ENCODE results near the gene ERAS.

The ERAS gene

GRCh38 chrX:48802089-48802904 lies 24.0 kb upstream of the ERAS start:
- TF ChIP-seq POLR2AphosphoS5 (IDR thresholded peaks at IDR 0.05; ENCODE audit: borderline replicate concordance, low read depth, low read length) (peak; percentile 60), FOXP2 (optimal IDR thresholded peaks at IDR 0.05; ENCODE audit: control extremely low read depth, extremely low read length, insufficient read depth) (no peak)
- Histone ChIP-seq H3K4me3 (peak overlapping the region; percentile 77), H3K27ac (peak overlapping the region; percentile 91), H3K9ac (ENCODE audit: insufficient read length) (peak overlapping the region; percentile 87), H3K9me3 (ENCODE audit: low read depth, low read length) (no peaks in the 10 kb centered on the region), H3K36me3 (ENCODE audit: insufficient read depth, low read length) (no peaks in the 10 kb centered on the region)
- no peak for DNase-seq (ENCODE audit: low read depth, low spot score)

GRCh38 chrX:48802905-48803200 lies 23.5 kb upstream of the ERAS start:
- peak overlapping the region; percentile 77 for H3K4me3 ChIP-seq
- H3K9me3 ChIP-seq (ENCODE audit: low read depth, low read length), result no peaks in the 10 kb centered on the region
- peak overlapping the region; percentile 87 for H3K9ac ChIP-seq (ENCODE audit: insufficient read length)
- no peak for TF ChIP-seq EZH2 (IDR thresholded peaks at IDR 0.05)
- TF ChIP-seq FOXP2 (optimal IDR thresholded peaks at IDR 0.05; ENCODE audit: control extremely low read depth, extremely low read length, insufficient read depth), result no peak
- TF ChIP-seq POLR2AphosphoS5 (IDR thresholded peaks at IDR 0.05; ENCODE audit: borderline replicate concordance, low read depth, low read length), result no peak
- peak overlapping the region; percentile 91 for H3K27ac ChIP-seq
- no peaks in the 10 kb centered on the region for H3K36me3 ChIP-seq (ENCODE audit: insufficient read depth, low read length)
- no peak for DNase-seq (ENCODE audit: low read depth, low spot score)

DNA sequence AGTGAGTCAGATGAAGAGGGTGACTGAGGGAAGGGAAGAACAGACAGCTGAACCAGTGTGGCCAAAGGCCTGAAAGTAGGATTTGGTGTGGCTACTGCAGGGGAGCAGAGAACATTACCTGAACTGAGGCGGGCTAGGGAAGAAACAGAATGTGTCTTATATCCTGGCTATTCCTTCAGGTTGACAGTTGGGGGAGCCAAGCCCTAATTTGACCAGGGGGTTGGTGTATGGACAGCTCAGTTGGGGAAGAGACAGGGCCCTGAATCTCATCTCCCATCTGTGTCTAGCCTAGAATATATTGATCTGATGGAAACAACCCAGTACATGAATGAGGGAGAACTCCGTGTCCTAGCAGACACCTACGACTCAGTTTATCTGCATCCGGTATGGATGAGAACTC lies 20.2 kb upstream of the ERAS start:
- Histone ChIP-seq H3K4me3 (no peak overlapping the region), H3K27ac (no peak overlapping the region), H3K9ac (ENCODE audit: insufficient read length) (no peak overlapping the region), H3K9me3 (ENCODE audit: low read depth, low read length) (no peaks in the 10 kb centered on the region), H3K36me3 (ENCODE audit: insufficient read depth, low read length) (no peaks in the 10 kb centered on the region)
- TF ChIP-seq POLR2AphosphoS5 (IDR thresholded peaks at IDR 0.05; ENCODE audit: borderline replicate concordance, low read depth, low read length) (no peak), EZH2 (IDR thresholded peaks at IDR 0.05) (no peak), FOXP2 (optimal IDR thresholded peaks at IDR 0.05; ENCODE audit: control extremely low read depth, extremely low read length, insufficient read depth) (no peak)
- no peak for DNase-seq (ENCODE audit: low read depth, low spot score)

DNA sequence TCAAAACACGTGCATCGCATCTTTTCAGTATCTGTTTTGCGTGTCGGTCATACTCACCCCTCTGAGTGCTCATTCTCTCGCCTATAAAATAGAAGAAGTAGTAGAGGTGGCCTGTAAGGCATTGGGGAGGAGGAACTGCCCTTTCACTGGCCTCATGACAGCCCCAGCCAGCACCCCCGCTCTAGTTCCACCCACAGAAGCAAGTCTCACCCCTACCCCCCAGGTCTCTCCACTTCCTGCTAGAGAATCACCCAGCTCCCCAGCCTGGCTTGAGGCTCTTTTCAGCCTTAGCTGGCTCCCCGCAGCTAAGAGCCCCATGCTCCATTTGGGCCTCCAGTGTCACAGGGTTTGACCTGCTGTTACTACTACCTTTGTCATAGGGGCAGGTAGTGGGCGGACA lies 12.7 kb upstream of the ERAS start:
- H3K4me3 ChIP-seq, result no peak overlapping the region
- TF ChIP-seq FOXP2 (optimal IDR thresholded peaks at IDR 0.05; ENCODE audit: control extremely low read depth, extremely low read length, insufficient read depth), result no peak
- no peak for TF ChIP-seq EZH2 (IDR thresholded peaks at IDR 0.05)
- no peak for TF ChIP-seq POLR2AphosphoS5 (IDR thresholded peaks at IDR 0.05; ENCODE audit: borderline replicate concordance, low read depth, low read length)
- no peak overlapping the region for H3K9ac ChIP-seq (ENCODE audit: insufficient read length)
- H3K9me3 ChIP-seq (ENCODE audit: low read depth, low read length), result no peaks in the 10 kb centered on the region
- DNase-seq (ENCODE audit: low read depth, low spot score), result no peak
- H3K27ac ChIP-seq, result no peak overlapping the region
- no peaks in the 10 kb centered on the region for H3K36me3 ChIP-seq (ENCODE audit: insufficient read depth, low read length)

DNA sequence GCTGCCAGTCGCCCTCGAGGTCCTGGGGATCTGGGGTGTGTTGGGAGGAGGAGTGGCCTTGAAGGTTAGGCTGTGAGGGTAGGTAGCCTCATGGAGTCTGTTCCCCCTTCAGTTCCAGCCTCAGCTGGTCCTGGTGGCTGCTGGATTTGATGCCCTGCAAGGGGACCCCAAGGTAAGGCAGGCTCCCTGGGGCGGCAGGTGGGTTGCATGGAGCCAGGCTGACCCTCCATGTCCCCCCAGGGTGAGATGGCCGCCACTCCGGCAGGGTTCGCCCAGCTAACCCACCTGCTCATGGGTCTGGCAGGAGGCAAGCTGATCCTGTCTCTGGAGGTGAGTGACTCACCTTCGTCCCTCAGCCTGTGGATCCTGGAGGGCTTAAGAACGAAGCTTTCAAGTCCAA lies 11.6 kb upstream of the ERAS start:
- H3K9ac ChIP-seq (ENCODE audit: insufficient read length), result no peak overlapping the region
- no peak overlapping the region for H3K27ac ChIP-seq
- H3K4me3 ChIP-seq, result no peak overlapping the region
- no peaks in the 10 kb centered on the region for H3K9me3 ChIP-seq (ENCODE audit: low read depth, low read length)
- no peak for DNase-seq (ENCODE audit: low read depth, low spot score)
- TF ChIP-seq EZH2 (IDR thresholded peaks at IDR 0.05) (no peak), FOXP2 (optimal IDR thresholded peaks at IDR 0.05; ENCODE audit: control extremely low read depth, extremely low read length, insufficient read depth) (no peak), POLR2AphosphoS5 (IDR thresholded peaks at IDR 0.05; ENCODE audit: borderline replicate concordance, low read depth, low read length) (no peak)
- no peaks in the 10 kb centered on the region for H3K36me3 ChIP-seq (ENCODE audit: insufficient read depth, low read length)

DNA sequence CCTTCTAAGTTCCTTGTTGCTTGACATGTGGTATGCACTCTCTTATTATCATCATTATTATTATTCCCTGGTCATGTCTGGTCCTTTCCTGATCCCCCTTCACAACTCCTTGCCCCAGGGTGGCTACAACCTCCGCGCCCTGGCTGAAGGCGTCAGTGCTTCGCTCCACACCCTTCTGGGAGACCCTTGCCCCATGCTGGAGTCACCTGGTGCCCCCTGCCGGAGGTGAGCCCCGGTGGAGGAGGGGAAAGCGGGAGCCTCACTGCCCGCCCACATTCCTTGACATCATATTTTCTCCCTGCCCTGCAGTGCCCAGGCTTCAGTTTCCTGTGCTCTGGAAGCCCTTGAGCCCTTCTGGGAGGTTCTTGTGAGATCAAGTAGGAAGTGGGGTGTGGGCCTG lies 11.0 kb upstream of the ERAS start:
- H3K4me3 ChIP-seq, result no peak overlapping the region
- H3K27ac ChIP-seq, result no peak overlapping the region
- no peak overlapping the region for H3K9ac ChIP-seq (ENCODE audit: insufficient read length)
- TF ChIP-seq EZH2 (IDR thresholded peaks at IDR 0.05), result no peak
- no peak for TF ChIP-seq POLR2AphosphoS5 (IDR thresholded peaks at IDR 0.05; ENCODE audit: borderline replicate concordance, low read depth, low read length)
- TF ChIP-seq FOXP2 (optimal IDR thresholded peaks at IDR 0.05; ENCODE audit: control extremely low read depth, extremely low read length, insufficient read depth), result no peak
- H3K9me3 ChIP-seq (ENCODE audit: low read depth, low read length), result no peaks in the 10 kb centered on the region
- no peak for DNase-seq (ENCODE audit: low read depth, low spot score)
- H3K36me3 ChIP-seq (ENCODE audit: insufficient read depth, low read length), result no peaks in the 10 kb centered on the region

- H3K36me3 ChIP-seq (ENCODE audit: insufficient read depth, low read length), result no peaks in the 10 kb centered on the region
Measured at GRCh38 chrX:48816014-48816810, 10.1 kb upstream of the ERAS start.

DNA sequence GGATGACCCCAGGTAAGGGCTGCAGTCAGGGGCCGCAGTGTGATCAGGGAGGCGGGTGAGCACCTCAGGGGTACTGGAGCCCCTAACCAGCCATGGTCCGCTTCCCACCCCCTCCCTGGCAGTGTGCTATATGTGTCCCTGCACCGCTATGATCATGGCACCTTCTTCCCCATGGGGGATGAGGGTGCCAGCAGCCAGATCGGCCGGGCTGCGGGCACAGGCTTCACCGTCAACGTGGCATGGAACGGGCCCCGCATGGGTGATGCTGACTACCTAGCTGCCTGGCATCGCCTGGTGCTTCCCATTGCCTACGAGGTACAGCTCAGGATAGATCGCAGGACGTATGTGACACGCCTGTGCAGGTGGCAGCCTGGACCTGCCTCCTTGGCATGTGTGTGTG lies 8.2 kb upstream of the ERAS start:
- H3K9ac ChIP-seq (ENCODE audit: insufficient read length), result no peak overlapping the region
- no peaks in the 10 kb centered on the region for H3K36me3 ChIP-seq (ENCODE audit: insufficient read depth, low read length)
- H3K4me3 ChIP-seq, result no peak overlapping the region
- no peak overlapping the region for H3K27ac ChIP-seq
- TF ChIP-seq POLR2AphosphoS5 (IDR thresholded peaks at IDR 0.05; ENCODE audit: borderline replicate concordance, low read depth, low read length), result no peak
- no peak for TF ChIP-seq FOXP2 (optimal IDR thresholded peaks at IDR 0.05; ENCODE audit: control extremely low read depth, extremely low read length, insufficient read depth)
- no peak for TF ChIP-seq EZH2 (IDR thresholded peaks at IDR 0.05)
- H3K9me3 ChIP-seq (ENCODE audit: low read depth, low read length), result no peaks in the 10 kb centered on the region
- no peak for DNase-seq (ENCODE audit: low read depth, low spot score)

More at GRCh38 chrX:48816014-48816810, 10.1 kb upstream of the ERAS start:
- H3K27ac ChIP-seq, result no peak overlapping the region
- H3K4me3 ChIP-seq, result no peak overlapping the region
- no peak for TF ChIP-seq POLR2AphosphoS5 (IDR thresholded peaks at IDR 0.05; ENCODE audit: borderline replicate concordance, low read depth, low read length)
- no peak for TF ChIP-seq FOXP2 (optimal IDR thresholded peaks at IDR 0.05; ENCODE audit: control extremely low read depth, extremely low read length, insufficient read depth)
- no peak for TF ChIP-seq EZH2 (IDR thresholded peaks at IDR 0.05)
- no peak overlapping the region for H3K9ac ChIP-seq (ENCODE audit: insufficient read length)
- DNase-seq (ENCODE audit: low read depth, low spot score), result no peak
- H3K9me3 ChIP-seq (ENCODE audit: low read depth, low read length), result no peaks in the 10 kb centered on the region

All from SK-N-MC (cell line).